ENCODE results near the gene PTER. TPM values are rescaled to one million over a fixed set of nuclear protein-coding genes. Genes with fewer than 3 reads are reported as not detected.

PTER gene
- total and polyA plus RNA-seq, 2 of the 13 experiments (the other 11 are each of a cell fraction or from before 2014, with no cell fraction given) = 6.1 to 6.6 TPM

DNA sequence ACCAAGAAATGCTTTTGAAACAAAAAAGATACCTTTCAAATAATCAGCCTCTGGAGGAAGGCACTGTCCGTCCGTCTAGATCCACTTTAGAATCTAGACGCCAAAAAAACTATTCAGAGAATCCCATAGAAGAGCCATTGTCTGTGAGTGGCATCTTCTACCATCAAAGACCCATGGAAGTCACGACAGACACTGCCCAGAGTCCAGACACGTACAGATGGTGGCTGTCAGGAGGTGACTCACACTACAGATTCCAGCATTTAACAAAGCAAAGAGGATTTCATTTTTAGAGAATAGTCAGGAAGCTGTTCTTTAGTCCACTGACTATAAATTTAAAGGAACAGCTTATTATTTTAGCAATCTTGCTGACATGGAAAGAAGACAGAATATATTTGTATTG, 73.2 kb downstream of the PTER start (continued):
- TF ChIP-seq, protein P1, sequence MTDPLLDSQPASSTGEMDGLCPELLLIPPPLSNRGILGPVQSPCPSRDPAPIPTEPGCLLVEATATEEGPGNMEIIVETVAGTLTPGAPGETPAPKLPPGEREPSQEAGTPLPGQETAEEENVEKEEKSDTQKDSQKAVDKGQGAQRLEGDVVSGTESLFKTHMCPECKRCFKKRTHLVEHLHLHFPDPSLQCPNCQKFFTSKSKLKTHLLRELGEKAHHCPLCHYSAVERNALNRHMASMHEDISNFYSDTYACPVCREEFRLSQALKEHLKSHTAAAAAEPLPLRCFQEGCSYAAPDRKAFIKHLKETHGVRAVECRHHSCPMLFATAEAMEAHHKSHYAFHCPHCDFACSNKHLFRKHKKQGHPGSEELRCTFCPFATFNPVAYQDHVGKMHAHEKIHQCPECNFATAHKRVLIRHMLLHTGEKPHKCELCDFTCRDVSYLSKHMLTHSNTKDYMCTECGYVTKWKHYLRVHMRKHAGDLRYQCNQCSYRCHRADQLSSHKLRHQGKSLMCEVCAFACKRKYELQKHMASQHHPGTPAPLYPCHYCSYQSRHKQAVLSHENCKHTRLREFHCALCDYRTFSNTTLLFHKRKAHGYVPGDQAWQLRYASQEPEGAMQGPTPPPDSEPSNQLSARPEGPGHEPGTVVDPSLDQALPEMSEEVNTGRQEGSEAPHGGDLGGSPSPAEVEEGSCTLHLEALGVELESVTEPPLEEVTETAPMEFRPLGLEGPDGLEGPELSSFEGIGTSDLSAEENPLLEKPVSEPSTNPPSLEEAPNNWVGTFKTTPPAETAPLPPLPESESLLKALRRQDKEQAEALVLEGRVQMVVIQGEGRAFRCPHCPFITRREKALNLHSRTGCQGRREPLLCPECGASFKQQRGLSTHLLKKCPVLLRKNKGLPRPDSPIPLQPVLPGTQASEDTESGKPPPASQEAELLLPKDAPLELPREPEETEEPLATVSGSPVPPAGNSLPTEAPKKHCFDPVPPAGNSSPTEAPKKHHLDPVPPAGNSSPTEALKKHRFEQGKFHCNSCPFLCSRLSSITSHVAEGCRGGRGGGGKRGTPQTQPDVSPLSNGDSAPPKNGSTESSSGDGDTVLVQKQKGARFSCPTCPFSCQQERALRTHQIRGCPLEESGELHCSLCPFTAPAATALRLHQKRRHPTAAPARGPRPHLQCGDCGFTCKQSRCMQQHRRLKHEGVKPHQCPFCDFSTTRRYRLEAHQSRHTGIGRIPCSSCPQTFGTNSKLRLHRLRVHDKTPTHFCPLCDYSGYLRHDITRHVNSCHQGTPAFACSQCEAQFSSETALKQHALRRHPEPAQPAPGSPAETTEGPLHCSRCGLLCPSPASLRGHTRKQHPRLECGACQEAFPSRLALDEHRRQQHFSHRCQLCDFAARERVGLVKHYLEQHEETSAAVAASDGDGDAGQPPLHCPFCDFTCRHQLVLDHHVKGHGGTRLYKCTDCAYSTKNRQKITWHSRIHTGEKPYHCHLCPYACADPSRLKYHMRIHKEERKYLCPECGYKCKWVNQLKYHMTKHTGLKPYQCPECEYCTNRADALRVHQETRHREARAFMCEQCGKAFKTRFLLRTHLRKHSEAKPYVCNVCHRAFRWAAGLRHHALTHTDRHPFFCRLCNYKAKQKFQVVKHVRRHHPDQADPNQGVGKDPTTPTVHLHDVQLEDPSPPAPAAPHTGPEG (CRISPR knock-in tag; IDR thresholded peaks at IDR 0.05) = no peak
- TF ChIP-seq ZFP36L1 (CRISPR knock-in tag; IDR thresholded peaks at IDR 0.05) (no peak), DMAP1 (CRISPR knock-in tag; IDR thresholded peaks at IDR 0.05) (no peak), KDM6A (CRISPR knock-in tag; IDR thresholded peaks at IDR 0.05; ENCODE audit: low read depth) (no peak), ZNF44 (CRISPR knock-in tag; IDR thresholded peaks at IDR 0.05) (no peak), HNF4G (IDR thresholded peaks at IDR 0.05; ENCODE audit: borderline replicate concordance, low read depth, low read length) (no peak), HNF4G (CRISPR knock-in tag; IDR thresholded peaks at IDR 0.05; ENCODE audit: borderline replicate concordance, low read depth) (no peak)

DNA sequence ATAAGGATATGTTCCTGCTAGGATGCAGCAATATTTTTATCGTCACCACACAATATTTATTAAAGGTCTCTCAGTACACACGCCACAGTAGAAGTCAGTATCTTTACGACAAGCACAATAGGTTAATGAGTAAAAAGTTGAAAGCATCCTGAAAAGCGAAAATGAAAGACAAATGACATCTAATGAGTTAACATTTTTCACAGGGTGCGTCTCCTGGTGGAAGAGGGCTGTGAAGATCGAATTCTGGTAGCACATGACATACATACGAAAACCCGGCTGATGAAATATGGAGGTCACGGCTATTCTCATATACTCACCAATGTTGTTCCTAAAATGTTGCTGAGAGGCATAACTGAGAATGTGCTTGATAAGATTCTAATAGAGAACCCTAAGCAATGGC, 74.0 kb downstream of the PTER start:
- in situ Hi-C loops (cut with HindIII; ENCODE audit: extremely low pct_ligation_motif_present, low pct_unique_long_range_greater_than_20kb) = no loop called here
- no TSS peak for BruUV-seq (replicated peaks)
- Histone ChIP-seq H3K4me1 (ENCODE audit: insufficient read depth, low read length) (no peaks in the 10 kb centered on the region), H3K79me2 (ENCODE audit: insufficient read depth, low read length) (no peaks in the 10 kb centered on the region), H3K27ac (ENCODE audit: extremely low read length, insufficient read depth, low read length) (no peak overlapping the region), H4K20me1 (ENCODE audit: insufficient read depth, low read length) (no peaks in the 10 kb centered on the region), H3K36me3 (replicated peaks in 1 of 2; ENCODE audit: control insufficient read depth in 1 of 2, insufficient read depth in 2 of 2, low read length in 2 of 2) (0 out of 5 replicates have a peak, but pooled peaks cover 0 to 3% of the 10 kb centered on the region in 2 experiments), H3K27me3 (ENCODE audit: control insufficient read depth in 1 of 2, insufficient read depth in 2 of 2, low read length in 2 of 2) (no peaks in the 10 kb centered on the region), H3K9me3 (ENCODE audit: low read length) (no peaks in the 10 kb centered on the region), H3K4me2 (ENCODE audit: low read depth, low read length) (no peak overlapping the region), H2AFZ (ENCODE audit: low read length) (no peak overlapping the region), H3K4me3 (replicated peaks in 1 of 3; ENCODE audit: insufficient read depth in 1 of 3, low read depth in 2 of 3, low read length in 3 of 3) (no peak overlapping the region), H3K9ac (ENCODE audit: insufficient read depth, low read depth, low read length) (no peak overlapping the region)
- intact Hi-C loops (cut with micrococcal nuclease; ENCODE audit: unreplicated experiment) = no loop called here
- ChIA-PET CTCF (ENCODE audit: low intra/inter-chr PET ratio, low total read pairs) (no interaction called here), POLR2A (no interaction called here)
- no peak for FAIRE-seq
- no peak for ATAC-seq
- whole genome bisulfite sequencing (ENCODE audit: low lambda C conversion rate) = 80% methylated on average over 9 of the region's 9 CpGs
- no peak for DNase-seq (ENCODE audit: low spot score)
- TF ChIP-seq ZBTB21 (CRISPR knock-in tag; IDR thresholded peaks at IDR 0.05) (no peak), ZBTB1 (CRISPR knock-in tag; IDR thresholded peaks at IDR 0.05; ENCODE audit: borderline replicate concordance) (no peak), ZNF3 (CRISPR knock-in tag; IDR thresholded peaks at IDR 0.05) (no peak), JUND (CRISPR knock-in tag; IDR thresholded peaks at IDR 0.05) (no peak), FOXA1 (IDR thresholded peaks at IDR 0.05) (no peak), FOXA1 (CRISPR knock-in tag; IDR thresholded peaks at IDR 0.05) (no peak)
- TF ChIP-seq, protein P2, sequence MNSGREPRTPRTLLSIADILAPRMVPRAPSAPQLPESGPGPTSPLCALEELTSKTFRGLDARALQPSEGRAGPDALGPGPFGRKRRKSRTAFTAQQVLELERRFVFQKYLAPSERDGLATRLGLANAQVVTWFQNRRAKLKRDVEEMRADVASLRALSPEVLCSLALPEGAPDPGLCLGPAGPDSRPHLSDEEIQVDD (CRISPR knock-in tag; IDR thresholded peaks at IDR 0.05; ENCODE audit: borderline replicate concordance) = no peak
